Hepatocyte (in vitro differentiated cells): ENCODE data around the gene CCDC51. TPM values are rescaled to one million over a fixed set of nuclear protein-coding genes. Genes with fewer than 3 reads are reported as not detected.

Experiments
- DNase-seq: peaks from one replicate; pipeline ENCODE4 v3.0.0-alpha.2; 2016; ENCODE audit warnings: low spot score
- H2AFZ ChIP-seq: fragments of 200-600 bp; sonication (generic); 2 replicates; pipeline ENCODE4 v1.6.0; 2016; ENCODE audit warnings: antibody characterized with exemption, mild to moderate bottlenecking
- H3K27ac ChIP-seq: fragments of 200-600 bp; sonication (generic); 2 replicates; pipeline ENCODE4 v1.5.1; 2016; ENCODE audit warnings: mild to moderate bottlenecking
- H3K27me3 ChIP-seq: fragments of 200-600 bp; sonication (generic); 2 replicates; pipeline ENCODE4 v1.6.1; 2016
- H3K36me3 ChIP-seq: fragments of 200-600 bp; sonication (generic); replicated peaks from 2 replicates; pipeline ENCODE4 v1.5.1; 2016; ENCODE audit warnings: low read depth; ENCODE audit not compliant: insufficient read depth
- H3K4me1 ChIP-seq: fragments of 200-600 bp; sonication (generic); 2 replicates; pipeline ENCODE4 v1.5.1; 2016; ENCODE audit warnings: mild to moderate bottlenecking, moderate library complexity; ENCODE audit not compliant: insufficient read depth
- H3K4me2 ChIP-seq: fragments of 200-600 bp; sonication (generic); 2 replicates; pipeline ENCODE4 v1.6.0; 2016
- H3K4me3 ChIP-seq: fragments of 200-600 bp; sonication (generic); 2 replicates; pipeline ENCODE4 v1.5.1; 2016; ENCODE audit warnings: mild to moderate bottlenecking
- H3K79me2 ChIP-seq: fragments of 200-600 bp; sonication (generic); 2 replicates; pipeline ENCODE4 v1.6.0; 2017; ENCODE audit warnings: mild to moderate bottlenecking
- H3K9me2 ChIP-seq: fragments of 200-600 bp; sonication (generic); replicated peaks from 2 replicates; pipeline ENCODE4 v1.6.0; 2017; ENCODE audit warnings: mild to moderate bottlenecking; ENCODE audit not compliant: insufficient read depth
- H3K9me3 ChIP-seq: fragments of 200-600 bp; sonication (generic); 2 replicates; pipeline ENCODE4 v1.5.1; 2016; ENCODE audit warnings: low read depth, mild to moderate bottlenecking
- H4K20me1 ChIP-seq: fragments of 200-600 bp; sonication (generic); 2 replicates; pipeline ENCODE4 v1.6.0; 2016; ENCODE audit warnings: mild to moderate bottlenecking; ENCODE audit not compliant: insufficient read depth, poor library complexity, severe bottlenecking
- CTCF ChIP-seq: fragments of 200-600 bp; sonication (generic); IDR thresholded peaks from 2 replicates; pipeline ENCODE4 v1.5.1; 2016; ENCODE audit warnings: antibody characterized with exemption, mild to moderate bottlenecking; ENCODE audit not compliant: poor library complexity
- EZH2 ChIP-seq: fragments of 200-600 bp; sonication (generic); IDR thresholded peaks from 2 replicates; pipeline ENCODE4 v1.6.1; 2016; ENCODE audit warnings: antibody characterized with exemption, mild to moderate bottlenecking, borderline replicate concordance
- EZH2phosphoT487 ChIP-seq: fragments of 200-600 bp; sonication (generic); IDR thresholded peaks from one replicate; pipeline ENCODE4 v1.6.1; 2018; ENCODE audit warnings: antibody characterized with exemption, mild to moderate bottlenecking, low read depth, moderate library complexity; ENCODE audit not compliant: unreplicated experiment, severe bottlenecking
- WGBS: methylation state at CpG from one replicate; pipeline ENCODE4 v1.1.6; 2016; ENCODE audit warnings: low lambda C conversion rate; ENCODE audit errors: missing lambda C conversion rate; 5-methylcytosine and 5-hydroxymethylcytosine counted together
- polyA plus RNA-seq: library from polyadenylated mRNA; unstranded; fragments of >200 nt; fragmentation: Nextera tagmentation; extraction: Ambion mirVana; gene quantifications from 2 replicates; pipeline ENCODE4 v1.2.1, GENCODE V29; 2016
- total RNA-seq: library from RNA; depleted of rRNA; stranded (reverse); fragments of >200 nt; gene quantifications from 2 replicates; pipeline ENCODE4 v1.2.3, GENCODE V29; 2014

The CCDC51 gene
- total and polyA plus RNA-seq, 2 experiments from 2014 or later, result 30.4 to 30.8 TPM

- no peaks in the 10 kb centered on the region for H3K27me3 ChIP-seq
- no peak overlapping the region for H2AFZ ChIP-seq
- H3K4me3 ChIP-seq, result no peak overlapping the region
- H4K20me1 ChIP-seq, result no peaks in the 10 kb centered on the region
- 51% methylated on average over 7 of the region's 7 CpGs for WGBS
- peaks cover 40% of the 10 kb centered on the region for H3K4me1 ChIP-seq
- H3K79me2 ChIP-seq, result peaks cover 48% of the 10 kb centered on the region
- H3K27ac ChIP-seq, result peak overlapping the region; percentile 95
- no peaks in the 10 kb centered on the region for H3K9me3 ChIP-seq
- no peaks in the 10 kb centered on the region for H3K9me2 ChIP-seq
- peak; percentile 92 for DNase-seq
- peak; percentile 100 for TF ChIP-seq CTCF
- TF ChIP-seq EZH2phosphoT487, result no peak
- no peaks in the 10 kb centered on the region for H3K36me3 ChIP-seq
- H3K4me2 ChIP-seq, result no peak overlapping the region
Measured at GRCh38 chr3:48435774-48436476, 4.0 kb downstream of the CCDC51 start.

- WGBS, result 97% methylated on average over 4 of the region's 4 CpGs
- DNase-seq, result no peak
- no peaks in the 10 kb centered on the region for H3K27me3 ChIP-seq
- H2AFZ ChIP-seq, result no peak overlapping the region
- H3K79me2 ChIP-seq, result peaks cover 47% of the 10 kb centered on the region
- H3K4me3 ChIP-seq, result no peak overlapping the region
- no peaks in the 10 kb centered on the region for H3K9me2 ChIP-seq
- no peaks in the 10 kb centered on the region for H3K36me3 ChIP-seq
- peak overlapping the region; percentile 95 for H3K27ac ChIP-seq
- no peak for TF ChIP-seq CTCF
- TF ChIP-seq EZH2, result no peak
- TF ChIP-seq EZH2phosphoT487, result no peak
- H3K4me2 ChIP-seq, result no peak overlapping the region
- H3K9me3 ChIP-seq, result no peaks in the 10 kb centered on the region
- peaks cover 47% of the 10 kb centered on the region for H3K4me1 ChIP-seq
- no peaks in the 10 kb centered on the region for H4K20me1 ChIP-seq
Measured at GRCh38 chr3:48435223-48435595, 4.7 kb downstream of the CCDC51 start.

- TF ChIP-seq EZH2 (no peak), EZH2phosphoT487 (no peak), CTCF (no peak)
- Histone ChIP-seq H3K9me3 (no peaks in the 10 kb centered on the region), H3K4me2 (peak overlapping the region; percentile 16), H3K4me3 (no peak overlapping the region), H3K79me2 (peaks cover 47% of the 10 kb centered on the region), H3K9me2 (no peaks in the 10 kb centered on the region), H3K27me3 (no peaks in the 10 kb centered on the region), H3K36me3 (no peaks in the 10 kb centered on the region), H3K4me1 (peaks cover 49% of the 10 kb centered on the region), H3K27ac (peak overlapping the region; percentile 95), H4K20me1 (no peaks in the 10 kb centered on the region), H2AFZ (no peak overlapping the region)
- WGBS, result 87% methylated on average over 15 of the region's 15 CpGs
- DNase-seq, result no peak
Measured at GRCh38 chr3:48434591-48435222, 5.2 kb downstream of the CCDC51 start.
